Measurements from ENCODE around the gene NATD1.

DNA sequence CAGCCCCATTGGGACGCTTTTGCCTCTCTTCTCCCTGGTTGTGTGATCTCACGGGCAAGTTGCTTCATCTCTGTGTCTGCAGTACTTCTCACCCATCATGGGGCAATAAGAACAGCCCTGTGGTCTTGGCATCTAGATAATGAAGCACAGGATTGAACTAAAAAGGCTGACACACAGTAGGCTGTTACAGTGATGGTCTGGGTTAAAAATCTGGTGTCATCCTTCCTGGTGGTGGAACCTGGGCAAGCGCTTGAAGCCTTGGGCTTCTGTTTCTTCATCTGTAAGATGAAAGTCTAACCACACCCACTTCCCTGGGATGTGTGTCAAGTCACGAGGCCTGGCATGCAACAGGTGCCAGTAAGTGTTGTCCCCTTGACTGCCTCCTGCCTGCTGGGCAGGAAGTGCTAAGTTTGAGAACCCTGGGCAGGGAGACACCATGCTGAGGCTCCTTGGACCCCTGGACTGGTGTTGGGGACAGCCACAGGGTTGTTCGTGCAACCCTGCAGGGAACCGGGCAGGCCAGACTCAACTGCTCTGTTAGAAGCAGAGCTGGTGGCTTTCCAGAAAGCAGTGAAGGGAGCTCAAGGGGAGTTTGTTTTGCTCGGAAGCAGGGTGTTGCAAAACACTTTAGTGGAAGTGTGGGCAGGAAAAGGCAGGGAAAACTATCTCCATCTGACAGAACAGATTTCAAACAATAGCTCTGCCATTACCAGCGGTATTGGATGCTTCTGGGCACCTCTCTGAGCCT lies 25.4 kb upstream of the NATD1 start:
- no peak for TF ChIP-seq POLR2A (IDR thresholded peaks at IDR 0.05)
- TF ChIP-seq, protein P1, sequence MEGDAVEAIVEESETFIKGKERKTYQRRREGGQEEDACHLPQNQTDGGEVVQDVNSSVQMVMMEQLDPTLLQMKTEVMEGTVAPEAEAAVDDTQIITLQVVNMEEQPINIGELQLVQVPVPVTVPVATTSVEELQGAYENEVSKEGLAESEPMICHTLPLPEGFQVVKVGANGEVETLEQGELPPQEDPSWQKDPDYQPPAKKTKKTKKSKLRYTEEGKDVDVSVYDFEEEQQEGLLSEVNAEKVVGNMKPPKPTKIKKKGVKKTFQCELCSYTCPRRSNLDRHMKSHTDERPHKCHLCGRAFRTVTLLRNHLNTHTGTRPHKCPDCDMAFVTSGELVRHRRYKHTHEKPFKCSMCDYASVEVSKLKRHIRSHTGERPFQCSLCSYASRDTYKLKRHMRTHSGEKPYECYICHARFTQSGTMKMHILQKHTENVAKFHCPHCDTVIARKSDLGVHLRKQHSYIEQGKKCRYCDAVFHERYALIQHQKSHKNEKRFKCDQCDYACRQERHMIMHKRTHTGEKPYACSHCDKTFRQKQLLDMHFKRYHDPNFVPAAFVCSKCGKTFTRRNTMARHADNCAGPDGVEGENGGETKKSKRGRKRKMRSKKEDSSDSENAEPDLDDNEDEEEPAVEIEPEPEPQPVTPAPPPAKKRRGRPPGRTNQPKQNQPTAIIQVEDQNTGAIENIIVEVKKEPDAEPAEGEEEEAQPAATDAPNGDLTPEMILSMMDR (IDR thresholded peaks at IDR 0.05), result no peak
